Mucosa of rectum (tissue), 2 donors: ENCODE data around the gene AK5.

Experiments
- H3K27ac ChIP-seq, 2 donors: one replicate each; pipeline ENCODE4 v1.7.0; 2013; ENCODE audit warnings: inconsistent platforms in 2 of 2, low read depth in 2 of 2, low read length in 2 of 2
- H3K27me3 ChIP-seq, 2 donors: one replicate each; pipeline ENCODE4 v1.7.0; 2013; ENCODE audit warnings: low read length in 2 of 2; ENCODE audit not compliant: control insufficient read depth in 2 of 2, insufficient read depth in 2 of 2
- H3K36me3 ChIP-seq, 2 donors: one replicate each; pipeline ENCODE4 v1.7.0; 2013; ENCODE audit warnings: low read length in 2 of 2; ENCODE audit not compliant: control insufficient read depth in 2 of 2, insufficient read depth in 2 of 2
- H3K4me1 ChIP-seq, 2 donors: one replicate each; pipeline ENCODE4 v1.7.0; 2013; ENCODE audit warnings: low read length in 2 of 2, mild to moderate bottlenecking in 1 of 2; ENCODE audit not compliant: control insufficient read depth in 2 of 2, insufficient read depth in 2 of 2
- H3K4me3 ChIP-seq, 2 donors: one replicate each; pipeline ENCODE4 v1.7.0; 2013; ENCODE audit warnings: low read length in 2 of 2
- H3K9ac ChIP-seq, 2 donors: one replicate each; pipeline ENCODE4 v1.7.0; 2013; ENCODE audit warnings: low read length in 2 of 2, low read depth in 1 of 2, mild to moderate bottlenecking in 1 of 2
- H3K9me3 ChIP-seq, 2 donors: one replicate each; pipeline ENCODE4 v1.7.0; 2013; ENCODE audit warnings: low read length in 2 of 2; ENCODE audit not compliant: control insufficient read depth in 2 of 2
- donor health status: healthy.
- donor health status: Normal muscosa, but diverticular disease.

Gene AK5

DNA sequence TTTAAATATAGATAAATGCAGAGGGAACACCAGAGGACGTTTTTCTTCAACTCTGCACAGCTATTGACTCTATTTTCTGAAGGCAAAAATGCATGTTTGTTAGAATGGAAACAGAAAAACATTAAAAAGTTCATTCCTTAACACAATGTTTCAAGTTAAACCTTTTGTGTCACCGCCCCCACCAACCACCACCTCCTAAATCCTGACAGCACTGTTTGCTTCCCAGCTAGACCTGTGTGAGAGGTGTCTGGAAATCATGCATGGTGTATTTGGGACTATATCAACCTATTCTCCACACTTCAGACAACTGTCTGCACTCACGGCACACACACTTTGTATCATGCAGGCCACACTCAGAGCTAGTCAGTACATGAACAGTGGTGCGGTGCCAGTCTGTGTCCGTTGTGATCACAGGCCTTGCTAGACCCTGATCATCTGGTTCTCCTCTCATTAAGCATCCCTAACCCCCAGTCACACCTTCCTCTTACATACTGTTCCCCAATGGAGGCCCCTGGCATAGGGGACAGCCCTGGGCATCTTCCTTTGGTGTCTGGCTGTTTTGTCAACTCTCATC lies 276.9 kb downstream of the AK5 start:
- Histone ChIP-seq H3K9ac (no peak overlapping the region), H3K4me1 (no peaks in the 10 kb centered on the region)

DNA sequence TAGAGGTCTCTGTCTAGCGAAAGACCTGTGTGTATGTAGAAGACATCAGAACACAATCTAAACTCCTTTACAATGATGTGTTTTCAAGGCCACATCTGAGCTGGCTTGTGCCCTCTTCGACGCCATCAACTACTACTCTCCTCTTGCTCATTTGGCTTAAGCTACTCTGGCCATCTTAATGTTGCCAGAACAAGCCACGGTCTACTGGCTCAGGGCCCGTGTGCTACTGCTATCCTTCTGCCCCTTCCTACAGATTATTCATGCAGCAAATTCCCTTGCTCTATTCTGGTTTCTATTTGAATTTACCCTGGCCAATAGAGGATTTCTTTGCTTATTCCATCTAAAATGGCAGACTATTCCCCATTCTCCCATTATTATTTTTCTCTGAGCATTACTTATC lies 278.9 kb downstream of the AK5 start:
- H3K27ac ChIP-seq, result no peak overlapping the region
- no peaks in the 10 kb centered on the region for H3K27me3 ChIP-seq
- H3K4me3 ChIP-seq, result no peak overlapping the region
- H3K9me3 ChIP-seq, result no peaks in the 10 kb centered on the region
- no peak overlapping the region for H3K9ac ChIP-seq
- peaks cover 14 to 15% of the 10 kb centered on the region in 2 donors for H3K36me3 ChIP-seq
- no peaks in the 10 kb centered on the region for H3K4me1 ChIP-seq

More for the DNA sequence above, 276.9 kb downstream of the AK5 start:
- Histone ChIP-seq H3K27ac (no peak overlapping the region), H3K4me3 (no peak overlapping the region), H3K36me3 (peaks cover 3 to 5% of the 10 kb centered on the region in 2 donors), H3K27me3 (no peaks in the 10 kb centered on the region), H3K9me3 (no peaks in the 10 kb centered on the region)

DNA sequence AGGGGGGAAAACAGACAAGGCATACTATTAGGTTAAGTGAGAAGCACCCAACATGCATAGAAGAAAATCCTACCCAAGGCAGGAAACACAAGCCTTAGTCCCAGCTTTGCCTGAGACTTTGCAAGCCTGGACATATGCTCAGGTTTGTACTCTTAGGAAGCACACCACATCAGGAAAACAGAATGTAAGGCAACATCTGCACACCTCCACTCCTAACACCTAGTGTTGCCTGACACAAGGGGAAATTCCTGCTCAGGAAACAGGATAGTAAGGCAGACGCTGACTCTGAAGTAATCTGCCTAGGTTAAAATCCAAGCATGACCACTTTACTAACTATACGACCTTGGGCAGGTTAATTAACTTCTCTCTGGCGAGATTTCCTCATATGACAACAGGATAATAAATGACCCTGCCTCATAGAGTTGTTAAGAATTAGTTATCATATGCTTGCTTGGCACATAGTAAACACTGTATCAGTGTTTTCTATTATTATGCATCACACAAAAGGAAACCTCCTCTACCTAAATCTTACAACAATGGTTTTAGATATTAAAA lies 280.9 kb downstream of the AK5 start:
- H3K4me1 ChIP-seq, result no peaks in the 10 kb centered on the region
- H3K36me3 ChIP-seq, result peaks cover 27 to 31% of the 10 kb centered on the region in 2 donors
- H3K4me3 ChIP-seq, result no peak overlapping the region
- no peaks in the 10 kb centered on the region for H3K9me3 ChIP-seq
- no peak overlapping the region for H3K27ac ChIP-seq
- no peaks in the 10 kb centered on the region for H3K27me3 ChIP-seq
- no peak overlapping the region for H3K9ac ChIP-seq

DNA sequence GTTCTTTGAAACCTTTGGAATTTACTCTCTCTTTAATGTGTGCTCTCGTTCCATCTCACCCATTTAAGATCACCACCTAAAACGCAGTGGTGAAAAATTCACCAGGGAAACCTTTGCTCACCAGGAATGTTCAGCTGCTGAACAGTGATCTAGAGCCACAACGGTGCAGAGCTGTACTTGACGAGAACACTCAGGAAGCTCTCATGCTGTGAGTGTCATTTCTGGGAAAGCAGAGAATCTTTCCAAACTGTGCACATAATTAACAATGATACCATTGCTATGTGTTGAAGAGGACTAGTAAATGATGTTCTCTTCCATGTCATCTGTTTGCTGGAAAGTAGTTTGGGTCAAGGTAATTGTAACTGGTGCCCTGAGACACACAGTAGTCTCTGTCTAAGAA lies 283.5 kb downstream of the AK5 start:
- H3K36me3 ChIP-seq, result peaks cover 29 to 34% of the 10 kb centered on the region in 2 donors
- H3K27me3 ChIP-seq, result no peaks in the 10 kb centered on the region
- H3K9me3 ChIP-seq, result no peaks in the 10 kb centered on the region
- H3K9ac ChIP-seq, result no peak overlapping the region
- H3K27ac ChIP-seq, result no peak overlapping the region
- H3K4me1 ChIP-seq, result no peaks in the 10 kb centered on the region
- H3K4me3 ChIP-seq, result no peak overlapping the region

DNA sequence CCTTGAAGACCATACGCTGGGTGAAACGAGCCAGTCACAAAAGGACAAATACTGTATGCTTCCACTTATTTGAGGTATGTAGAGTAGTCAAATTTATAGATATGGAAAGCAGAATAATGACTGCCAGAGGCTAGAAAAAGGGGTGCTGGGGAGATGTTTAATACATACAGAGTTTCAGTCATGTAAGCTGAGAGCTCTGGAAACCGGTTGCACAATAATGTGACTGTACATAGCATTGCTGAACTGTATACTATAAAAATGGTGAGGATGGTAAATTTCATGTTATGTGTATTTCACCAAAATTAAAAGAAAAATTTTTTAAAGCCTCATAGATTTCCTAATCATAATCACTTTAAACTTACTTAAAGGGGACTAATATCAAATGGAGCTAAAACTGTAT lies 289.8 kb downstream of the AK5 start:
- H3K9ac ChIP-seq, result no peak overlapping the region
- no peaks in the 10 kb centered on the region for H3K27me3 ChIP-seq
- H3K4me3 ChIP-seq, result no peak overlapping the region
- H3K4me1 ChIP-seq, result no peaks in the 10 kb centered on the region
- H3K27ac ChIP-seq, result no peak overlapping the region
- peaks cover 29 to 31% of the 10 kb centered on the region in 2 donors for H3K36me3 ChIP-seq
- no peaks in the 10 kb centered on the region for H3K9me3 ChIP-seq

DNA sequence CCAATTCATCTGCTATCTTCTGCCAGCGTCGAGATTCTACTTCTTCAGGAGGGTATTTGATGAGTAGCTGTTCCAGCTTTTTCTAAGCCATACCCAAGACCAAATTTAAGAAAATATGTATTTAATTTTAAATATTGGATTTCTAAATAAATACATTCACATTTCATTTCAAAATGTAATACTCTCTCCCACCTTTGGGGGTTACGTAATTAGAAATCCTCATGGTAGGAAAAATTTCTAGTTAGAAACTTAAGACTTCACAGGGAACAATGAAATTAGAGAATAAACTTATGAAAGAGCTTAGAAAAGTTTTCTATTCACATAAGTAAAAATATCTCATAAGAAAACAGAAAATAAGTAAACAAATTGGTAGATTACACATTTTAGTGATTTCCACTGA lies 297.7 kb downstream of the AK5 start:
- no peaks in the 10 kb centered on the region for H3K27me3 ChIP-seq
- H3K9me3 ChIP-seq, result no peaks in the 10 kb centered on the region
- no peak overlapping the region for H3K9ac ChIP-seq
- peaks cover 34 to 48% of the 10 kb centered on the region in 2 donors for H3K36me3 ChIP-seq
- no peak overlapping the region for H3K4me3 ChIP-seq
- no peaks in the 10 kb centered on the region for H3K4me1 ChIP-seq
- H3K27ac ChIP-seq, result no peak overlapping the region

DNA sequence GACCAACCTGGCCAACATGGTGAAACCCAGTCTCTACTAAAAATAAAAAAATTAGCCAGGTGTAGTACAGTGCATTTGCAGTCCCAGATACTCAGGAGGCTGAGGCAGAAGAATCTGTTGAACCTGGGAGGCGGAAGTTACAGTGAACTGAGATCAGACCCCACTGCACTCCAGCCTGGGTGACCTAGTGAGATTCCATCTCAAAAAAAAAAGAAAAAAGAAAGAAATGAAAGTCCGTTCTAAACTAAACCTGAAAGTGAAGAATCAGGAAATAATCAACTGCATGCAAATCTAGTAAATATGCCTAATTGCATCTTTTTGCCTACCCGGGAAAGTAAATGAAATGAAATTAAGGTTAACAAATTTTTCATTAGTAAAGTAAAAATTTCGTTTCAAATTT lies 301.1 kb downstream of the AK5 start:
- no peaks in the 10 kb centered on the region for H3K4me1 ChIP-seq
- no peak overlapping the region for H3K9ac ChIP-seq
- no peaks in the 10 kb centered on the region for H3K27me3 ChIP-seq
- H3K9me3 ChIP-seq, result no peaks in the 10 kb centered on the region
- H3K27ac ChIP-seq, result no peak overlapping the region
- peaks cover 15 to 34% of the 10 kb centered on the region in 2 donors for H3K36me3 ChIP-seq
- no peak overlapping the region for H3K4me3 ChIP-seq

DNA sequence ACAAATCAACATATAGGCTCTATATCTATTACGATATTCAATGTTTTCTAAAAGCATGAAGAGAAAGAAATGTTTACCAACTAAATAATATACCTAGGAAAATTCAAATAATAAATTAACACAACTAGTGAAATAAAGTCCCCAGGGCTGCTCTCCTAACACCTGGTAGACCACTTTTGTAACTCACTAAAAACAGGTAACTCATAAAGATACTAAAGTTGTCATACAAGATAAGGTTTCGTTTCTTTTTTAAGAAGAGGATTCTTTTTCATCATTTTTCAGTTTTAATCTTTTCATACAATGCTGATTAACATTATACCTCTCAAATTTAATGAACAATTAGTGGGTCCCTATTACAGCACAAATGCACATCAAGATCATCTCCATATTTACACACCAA lies 301.7 kb downstream of the AK5 start:
- Histone ChIP-seq H3K9ac (no peak overlapping the region), H3K27ac (no peak overlapping the region), H3K9me3 (no peaks in the 10 kb centered on the region), H3K4me1 (no peaks in the 10 kb centered on the region), H3K4me3 (no peak overlapping the region), H3K27me3 (no peaks in the 10 kb centered on the region), H3K36me3 (peaks cover 12 to 33% of the 10 kb centered on the region in 2 donors)

DNA sequence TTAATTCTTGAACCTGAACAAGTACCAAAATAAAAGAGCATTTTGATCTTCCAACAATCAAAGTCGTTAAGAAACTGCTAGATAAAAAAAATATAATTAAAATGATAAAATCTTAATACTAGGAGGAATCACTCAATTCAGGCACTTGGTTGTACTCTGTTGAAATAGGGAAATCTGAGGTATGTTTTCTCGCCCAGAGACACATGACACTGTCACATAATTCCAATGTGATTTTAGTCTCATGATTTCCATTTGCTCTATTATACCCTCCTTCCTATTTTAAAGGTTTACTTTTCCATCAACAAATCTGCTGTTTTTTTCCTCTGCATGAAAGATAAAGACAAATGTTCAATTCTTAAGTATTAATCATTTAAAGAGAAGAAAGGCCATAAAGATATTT lies 303.1 kb downstream of the AK5 start:
- Histone ChIP-seq H3K9me3 (no peaks in the 10 kb centered on the region), H3K27ac (no peak overlapping the region), H3K4me3 (no peak overlapping the region), H3K36me3 (peaks cover 12 to 30% of the 10 kb centered on the region in 2 donors), H3K9ac (no peak overlapping the region), H3K4me1 (no peaks in the 10 kb centered on the region), H3K27me3 (no peaks in the 10 kb centered on the region)

DNA sequence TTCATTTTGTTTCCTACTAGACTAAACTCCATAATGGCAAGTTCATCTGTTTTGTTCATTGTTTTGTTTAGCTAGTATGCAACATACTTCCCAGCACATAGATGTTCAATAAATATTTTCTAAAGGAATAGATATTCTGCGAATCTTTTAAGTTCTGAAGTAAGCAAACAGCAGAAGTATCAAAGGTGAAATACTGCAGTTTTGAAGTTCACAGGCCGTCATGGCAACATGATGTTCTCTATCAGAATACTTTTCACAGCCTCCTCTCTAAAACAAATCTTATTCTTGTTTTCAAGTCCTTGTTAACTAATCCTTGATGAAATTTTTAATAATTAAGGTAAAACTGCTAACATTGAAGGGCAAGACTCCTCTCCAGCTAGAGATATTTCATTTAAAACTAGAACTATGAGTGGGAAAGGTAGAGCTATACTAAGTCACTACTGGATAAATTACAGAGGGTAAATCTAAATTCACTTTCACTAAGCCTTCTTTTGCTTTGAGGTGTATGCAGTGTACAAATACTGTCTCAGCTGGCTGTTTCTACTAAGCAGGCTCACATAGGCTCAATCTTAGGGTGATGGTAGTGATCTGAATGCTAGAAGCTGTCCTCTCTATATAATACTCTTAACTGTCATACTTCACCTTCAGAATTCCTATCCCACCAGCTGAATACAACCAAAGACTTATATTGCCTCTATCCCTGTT lies 303.9 kb downstream of the AK5 start:
- H3K27ac ChIP-seq, result no peak overlapping the region
- no peak overlapping the region for H3K4me3 ChIP-seq
- no peaks in the 10 kb centered on the region for H3K9me3 ChIP-seq
- H3K36me3 ChIP-seq, result peaks cover 7 to 22% of the 10 kb centered on the region in 2 donors
- no peaks in the 10 kb centered on the region for H3K4me1 ChIP-seq
- no peaks in the 10 kb centered on the region for H3K27me3 ChIP-seq
- no peak overlapping the region for H3K9ac ChIP-seq
